Fibroblast of peridontal ligament (primary cell): ENCODE results near the gene ACKR4.
"Not testable (repeated sequence)": the region's sequence is repeated elsewhere in the genome, so short reads cannot be mapped to it uniquely, and the experiment has no call there.

Experiments used
- DNase-seq: peaks from one replicate; pipeline ENCODE4 v3.0.0-alpha.2; 2010; ENCODE audit errors: extremely low read depth

Gene ACKR4

GRCh38 chr3:132594498-132594897 is 2.6 kb upstream of the ACKR4 start:
- DNase-seq = no peak

- peak; percentile 59 for DNase-seq
These were observed 2.1 kb upstream of the ACKR4 start for GRCh38 chr3:132595014-132595413.

GRCh38 chr3:132596326-132596725 is 744 bp upstream of the ACKR4 start:
- DNase-seq = no peak

- DNase-seq = no peak
These were observed 590 bp downstream of the ACKR4 start for GRCh38 chr3:132597660-132598059.

GRCh38 chr3:132598181-132598580 is 1.1 kb downstream of the ACKR4 start:
- DNase-seq = no peak

- not testable (repeated sequence) for DNase-seq
These were observed 3.5 kb downstream of the ACKR4 start for GRCh38 chr3:132600614-132601013.

- no peak for DNase-seq
These were observed 8.3 kb downstream of the ACKR4 start for GRCh38 chr3:132605374-132605792.

GRCh38 chr3:132606085-132606484 is 9.0 kb downstream of the ACKR4 start:
- peak; percentile 84 for DNase-seq

GRCh38 chr3:132606620-132607019 is 9.6 kb downstream of the ACKR4 start:
- not testable (repeated sequence) for DNase-seq

GRCh38 chr3:132615301-132615700 is 18.2 kb downstream of the ACKR4 start:
- not testable (repeated sequence) for DNase-seq

GRCh38 chr3:132615881-132616280 is 18.8 kb downstream of the ACKR4 start:
- no peak for DNase-seq

GRCh38 chr3:132616780-132617179 is 19.7 kb downstream of the ACKR4 start:
- no peak for DNase-seq

GRCh38 chr3:132622148-132622547 is 25.1 kb downstream of the ACKR4 start:
- DNase-seq = no peak

- no peak for DNase-seq
These were observed 25.7 kb downstream of the ACKR4 start for GRCh38 chr3:132622761-132623160.

- DNase-seq = no peak
These were observed 26.6 kb downstream of the ACKR4 start for GRCh38 chr3:132623646-132624045.

- DNase-seq = no peak
These were observed 27.7 kb downstream of the ACKR4 start for GRCh38 chr3:132624790-132625189.

- DNase-seq = no peak
These were observed 28.5 kb downstream of the ACKR4 start for GRCh38 chr3:132625613-132626012.

- no peak for DNase-seq
These were observed 29.9 kb downstream of the ACKR4 start for GRCh38 chr3:132626955-132627354.

- no peak for DNase-seq
These were observed 31.1 kb downstream of the ACKR4 start for GRCh38 chr3:132628157-132628556.

- DNase-seq = peak; percentile 67
These were observed 32.9 kb downstream of the ACKR4 start for GRCh38 chr3:132629928-132630327.

GRCh38 chr3:132630612-132631011 is 33.5 kb downstream of the ACKR4 start:
- DNase-seq = no peak

- DNase-seq = no peak
These were observed 38.0 kb downstream of the ACKR4 start for GRCh38 chr3:132635052-132635451.

GRCh38 chr3:132637590-132637989 is 40.5 kb downstream of the ACKR4 start:
- DNase-seq = peak; percentile 64

GRCh38 chr3:132638706-132639105 is 41.6 kb downstream of the ACKR4 start:
- DNase-seq = no peak

GRCh38 chr3:132641427-132641826 is 44.4 kb downstream of the ACKR4 start:
- DNase-seq = not testable (repeated sequence)
